SU-DHL-6 (cell line): Measurements from ENCODE around the gene CYB5A.

Source experiments
- H2AFZ ChIP-seq: fragments of 200-600 bp; sonication (generic); 2 replicates; pipeline ENCODE4 v1.6.1; 2014; ENCODE audit warnings: low read depth, mild to moderate bottlenecking, moderate library complexity, mixed read lengths, antibody characterized with exemption, low read length; ENCODE audit not compliant: severe bottlenecking
- H3F3A ChIP-seq: fragments of 200-600 bp; shearing (Covaris generic); 2 replicates; pipeline ENCODE4 v1.6.0; 2016; ENCODE audit warnings: antibody characterized with exemption, mild to moderate bottlenecking; ENCODE audit not compliant: insufficient read depth
- H3K27ac ChIP-seq: fragments of 200-600 bp; sonication (generic); 2 replicates; pipeline ENCODE4 v1.5.1; 2016; ENCODE audit warnings: low read depth, mild to moderate bottlenecking, low read length, moderate library complexity, mixed read lengths
- H3K27me3 ChIP-seq: fragments of 200-600 bp; sonication (generic), shearing (Covaris generic); 2 replicates; pipeline ENCODE4 v1.6.0; 2014; ENCODE audit warnings: mild to moderate bottlenecking, low read length
- H3K36me3 ChIP-seq: fragments of 200-600 bp; sonication (generic); 2 replicates; pipeline ENCODE4 v1.6.1; 2014; ENCODE audit warnings: mild to moderate bottlenecking, low read length, mixed read lengths
- H3K4me2 ChIP-seq: fragments of 300-600, 200-600 bp; shearing (Covaris generic), sonication (generic); 2 replicates; pipeline ENCODE4 v1.6.0; 2014; ENCODE audit warnings: low read length, low read depth, mild to moderate bottlenecking; ENCODE audit not compliant: poor library complexity, severe bottlenecking
- H3K4me3 ChIP-seq: fragments of 200-600 bp; sonication (generic); 2 replicates; pipeline ENCODE4 v1.5.1; 2014; ENCODE audit warnings: antibody characterized with exemption, low read length, mild to moderate bottlenecking, mixed read lengths; ENCODE audit not compliant: insufficient read depth, poor library complexity, severe bottlenecking
- H3K79me2 ChIP-seq: fragments of 200-600 bp; sonication (generic); 2 replicates; pipeline ENCODE4 v1.6.1; 2014; ENCODE audit warnings: mild to moderate bottlenecking, low read length, moderate library complexity; ENCODE audit not compliant: insufficient read depth
- H3K9ac ChIP-seq: fragments of 200-600 bp; sonication (generic); 2 replicates; pipeline ENCODE4 v1.7.0; 2014; ENCODE audit warnings: mild to moderate bottlenecking, low read length
- H3K9me2 ChIP-seq: fragments of 200-600 bp; sonication (generic); replicated peaks from 2 replicates; pipeline ENCODE4 v1.6.1; 2014; ENCODE audit warnings: low read length; ENCODE audit not compliant: insufficient read depth
- H3K9me3 ChIP-seq: fragments of 200-600 bp; sonication (generic); 2 replicates; pipeline ENCODE4 v1.6.1; 2014; ENCODE audit warnings: low read length, mixed read lengths; ENCODE audit not compliant: insufficient read depth
- H4K20me1 ChIP-seq: fragments of 200-600 bp; sonication (generic); 2 replicates; pipeline ENCODE4 v1.6.1; 2014; ENCODE audit warnings: low read depth, mild to moderate bottlenecking, antibody characterized with exemption, low read length, moderate library complexity, mixed read lengths
- EZH2phosphoT487 ChIP-seq: fragments of 200-600 bp; sonication (generic), shearing (Covaris generic); conservative IDR thresholded peaks from 2 replicates; pipeline ENCODE4 v1.6.1; 2018; ENCODE audit warnings: mild to moderate bottlenecking, antibody characterized with exemption, low read length, moderate library complexity, mixed read lengths
- TF ChIP-seq, protein P1 (sequence below): fragments of 200-600 bp; sonication (generic); IDR thresholded peaks from one replicate; pipeline ENCODE4 v1.5.1; 2017; ENCODE audit warnings: antibody characterized with exemption, mild to moderate bottlenecking, low read length, moderate library complexity; ENCODE audit not compliant: insufficient read depth, poor library complexity, severe bottlenecking

CYB5A gene

GRCh38 chr18:74252039-74252395 is 39.7 kb downstream of the CYB5A start:
- Histone ChIP-seq H3K4me2 (no peak overlapping the region), H3K27ac (no peak overlapping the region), H3K9ac (no peak overlapping the region), H3F3A (no peaks in the 10 kb centered on the region), H4K20me1 (no peaks in the 10 kb centered on the region), H3K36me3 (no peaks in the 10 kb centered on the region; the same call in 1 of the 2 replicates), H3K9me3 (no peaks in the 10 kb centered on the region), H3K4me3 (no peak overlapping the region), H2AFZ (no peak overlapping the region), H3K27me3 (no peaks in the 10 kb centered on the region), H3K9me2 (no peaks in the 10 kb centered on the region), H3K79me2 (no peaks in the 10 kb centered on the region)
- TF ChIP-seq, protein P1, sequence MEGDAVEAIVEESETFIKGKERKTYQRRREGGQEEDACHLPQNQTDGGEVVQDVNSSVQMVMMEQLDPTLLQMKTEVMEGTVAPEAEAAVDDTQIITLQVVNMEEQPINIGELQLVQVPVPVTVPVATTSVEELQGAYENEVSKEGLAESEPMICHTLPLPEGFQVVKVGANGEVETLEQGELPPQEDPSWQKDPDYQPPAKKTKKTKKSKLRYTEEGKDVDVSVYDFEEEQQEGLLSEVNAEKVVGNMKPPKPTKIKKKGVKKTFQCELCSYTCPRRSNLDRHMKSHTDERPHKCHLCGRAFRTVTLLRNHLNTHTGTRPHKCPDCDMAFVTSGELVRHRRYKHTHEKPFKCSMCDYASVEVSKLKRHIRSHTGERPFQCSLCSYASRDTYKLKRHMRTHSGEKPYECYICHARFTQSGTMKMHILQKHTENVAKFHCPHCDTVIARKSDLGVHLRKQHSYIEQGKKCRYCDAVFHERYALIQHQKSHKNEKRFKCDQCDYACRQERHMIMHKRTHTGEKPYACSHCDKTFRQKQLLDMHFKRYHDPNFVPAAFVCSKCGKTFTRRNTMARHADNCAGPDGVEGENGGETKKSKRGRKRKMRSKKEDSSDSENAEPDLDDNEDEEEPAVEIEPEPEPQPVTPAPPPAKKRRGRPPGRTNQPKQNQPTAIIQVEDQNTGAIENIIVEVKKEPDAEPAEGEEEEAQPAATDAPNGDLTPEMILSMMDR: no peak
- TF ChIP-seq EZH2phosphoT487: no peak

DNA sequence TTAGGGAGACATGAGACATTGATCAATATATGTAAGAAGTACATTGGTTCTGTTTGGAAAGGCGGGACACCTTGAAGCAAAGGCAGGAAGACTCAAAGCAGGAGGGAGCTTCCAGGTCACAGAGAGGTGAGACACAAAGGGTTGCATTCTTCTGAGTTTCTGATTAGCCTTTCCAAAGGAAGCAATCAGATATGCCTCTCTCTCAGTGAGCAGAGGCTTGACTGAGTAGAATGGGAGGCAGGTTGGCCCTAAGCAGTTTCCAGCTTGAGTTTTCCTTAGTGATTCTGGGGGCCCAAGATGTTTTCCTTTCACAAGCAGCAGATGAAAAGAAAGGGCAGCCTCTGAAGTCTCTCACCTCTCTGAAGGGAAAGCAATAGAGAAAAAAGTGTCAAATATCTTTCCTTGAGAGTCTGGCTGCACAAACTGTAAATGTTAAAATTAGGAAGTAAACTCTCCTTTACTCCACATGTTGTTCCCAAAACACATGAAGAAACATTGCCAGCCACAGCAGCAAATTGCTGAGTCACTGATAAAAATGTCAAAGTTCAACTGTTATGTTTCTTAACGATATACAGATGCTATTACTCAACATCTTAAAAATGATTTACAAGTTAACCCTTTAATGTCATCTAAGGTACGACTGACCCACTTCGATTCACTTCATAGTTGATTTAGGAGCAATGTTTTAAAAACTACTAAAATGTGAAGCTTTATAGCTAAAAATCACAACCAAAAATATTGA is 40.3 kb downstream of the CYB5A start:
- H3K36me3 ChIP-seq: no peaks in the 10 kb centered on the region; the same call in 1 of the 2 replicates
- no peak overlapping the region for H3K4me2 ChIP-seq
- no peaks in the 10 kb centered on the region for H3K27me3 ChIP-seq
- no peak overlapping the region for H2AFZ ChIP-seq
- H3K9ac ChIP-seq: no peak overlapping the region
- no peak overlapping the region for H3K27ac ChIP-seq
- H4K20me1 ChIP-seq: no peaks in the 10 kb centered on the region
- no peaks in the 10 kb centered on the region for H3F3A ChIP-seq
- H3K9me3 ChIP-seq: no peaks in the 10 kb centered on the region
- H3K79me2 ChIP-seq: no peaks in the 10 kb centered on the region
- no peak for TF ChIP-seq EZH2phosphoT487
- TF ChIP-seq, protein P1: no peak
- H3K4me3 ChIP-seq: no peak overlapping the region
- H3K9me2 ChIP-seq: no peaks in the 10 kb centered on the region

GRCh38 chr18:74250131-74250530 is 41.6 kb downstream of the CYB5A start:
- TF ChIP-seq EZH2phosphoT487: no peak
- TF ChIP-seq, protein P1: no peak

More at GRCh38 chr18:74250131-74250530, 41.6 kb downstream of the CYB5A start:
- no peak overlapping the region for H3K4me3 ChIP-seq
- H3K9ac ChIP-seq: no peak overlapping the region
- no peak overlapping the region for H3K27ac ChIP-seq
- H3K9me2 ChIP-seq: no peaks in the 10 kb centered on the region
- no peaks in the 10 kb centered on the region for H4K20me1 ChIP-seq
- H2AFZ ChIP-seq: no peak overlapping the region
- no peaks in the 10 kb centered on the region for H3K9me3 ChIP-seq
- no peaks in the 10 kb centered on the region for H3K27me3 ChIP-seq
- H3F3A ChIP-seq: no peaks in the 10 kb centered on the region
- no peaks in the 10 kb centered on the region for H3K79me2 ChIP-seq
- no peak overlapping the region for H3K4me2 ChIP-seq
- H3K36me3 ChIP-seq: no peaks in the 10 kb centered on the region; the same call in 1 of the 2 replicates
